CD14-positive monocyte (primary cell): ENCODE results near the gene HMGXB4. TPM values are rescaled to one million over a fixed set of nuclear protein-coding genes. Genes with fewer than 3 reads are reported as not detected.

Experiments
- DNase-seq, 3 donors: peaks; one replicate each; pipeline ENCODE4 v3.0.0-alpha.2; 2011 to 2022
- H2AFZ ChIP-seq: 2 replicates; pipeline ENCODE4 v1.6.0; 2012; ENCODE audit warnings: mild to moderate bottlenecking, low read depth, low read length, inconsistent platforms; ENCODE audit not compliant: insufficient read depth, poor library complexity, severe bottlenecking
- H3K27ac ChIP-seq, 2 donors: 1 replicate in 1 of 2; 2 replicates in 1 of 2; pipeline ENCODE4 v1.5.1; 2012 to 2013; ENCODE audit warnings: low read length in 2 of 2, control low read depth in 1 of 2, inconsistent platforms in 1 of 2, low read depth in 1 of 2, mild to moderate bottlenecking in 1 of 2
- H3K27me3 ChIP-seq, 2 donors: one replicate each; pipeline versions ENCODE4 v1.6.0 to v1.6.1; 2011 to 2013; ENCODE audit warnings: low read length in 2 of 2; ENCODE audit not compliant: control insufficient read depth in 2 of 2, insufficient read depth in 2 of 2
- H3K36me3 ChIP-seq, 2 donors: replicated peaks in 1 of 2; 1 replicate in 1 of 2; 2 replicates in 1 of 2; pipeline versions ENCODE4 v1.5.1 to v1.6.1; 2012 to 2013; ENCODE audit warnings: low read length in 2 of 2, control low read depth in 1 of 2, inconsistent platforms in 1 of 2, mild to moderate bottlenecking in 1 of 2; ENCODE audit not compliant: insufficient read depth in 2 of 2, control insufficient read depth in 1 of 2
- H3K4me1 ChIP-seq, 2 donors: 1 replicate in 1 of 2; 2 replicates in 1 of 2; pipeline versions ENCODE4 v1.5.1 to v1.6.1; 2012 to 2013; ENCODE audit warnings: low read length in 2 of 2, control low read depth in 1 of 2, inconsistent platforms in 1 of 2, mild to moderate bottlenecking in 1 of 2, moderate library complexity in 1 of 2; ENCODE audit not compliant: insufficient read depth in 2 of 2, control insufficient read depth in 1 of 2
- H3K4me2 ChIP-seq: replicated peaks from 2 replicates; pipeline ENCODE3; 2012; ENCODE audit warnings: low read length, moderate library complexity, mild to moderate bottlenecking; ENCODE audit not compliant: poor library complexity, severe bottlenecking; ENCODE audit errors: extremely low read depth
- H3K4me3 ChIP-seq, 3 experiments: fragments of 200-600 bp in 1 of 3; sonication (generic) in 1 of 3; replicated peaks in 1 of 3; 1 replicate in 2 of 3; 2 replicates in 1 of 3; pipeline ENCODE4 v1.5.1; 2011 to 2013; ENCODE audit warnings: low read length in 3 of 3, mild to moderate bottlenecking in 3 of 3, control low read depth in 2 of 3, low read depth in 2 of 3, inconsistent platforms in 1 of 3, moderate library complexity in 1 of 3
- H3K79me2 ChIP-seq: 2 replicates; pipeline ENCODE4 v1.6.0; 2012; ENCODE audit warnings: mild to moderate bottlenecking, control low read depth, inconsistent platforms, low read length, moderate library complexity; ENCODE audit not compliant: insufficient read depth
- H3K9ac ChIP-seq: 2 replicates; pipeline ENCODE4 v1.6.0; 2017; ENCODE audit warnings: low read length, mild to moderate bottlenecking; ENCODE audit not compliant: insufficient read depth, poor library complexity, severe bottlenecking
- H3K9me3 ChIP-seq, 2 donors: replicated peaks in 1 of 2; 1 replicate in 1 of 2; 2 replicates in 1 of 2; pipeline versions ENCODE4 v1.5.1 to v1.6.1; 2012 to 2013; ENCODE audit warnings: low read length in 2 of 2, control low read depth in 1 of 2; ENCODE audit not compliant: control insufficient read depth in 1 of 2, insufficient read depth in 1 of 2
- H4K20me1 ChIP-seq: 2 replicates; pipeline ENCODE4 v1.6.0; 2012; ENCODE audit warnings: mild to moderate bottlenecking, low read length, control low read depth, moderate library complexity; ENCODE audit not compliant: insufficient read depth
- H3K27ac Mint-ChIP-seq, 7 donors: one replicate each; pipeline ENCODE4 v1.8.0; 2020; ENCODE audit warnings: mild to moderate bottlenecking in 7 of 7, mixed read lengths in 7 of 7, moderate library complexity in 6 of 7, inconsistent platforms in 2 of 7
- H3K27me3 Mint-ChIP-seq, 3 donors: one replicate each; pipeline ENCODE4 v1.8.0; 2021 to 2022; ENCODE audit warnings: low read depth in 3 of 3, mild to moderate bottlenecking in 3 of 3, mixed read lengths in 3 of 3, moderate library complexity in 3 of 3, inconsistent platforms in 1 of 3
- H3K36me3 Mint-ChIP-seq, 2 donors: one replicate each; pipeline ENCODE4 v1.8.0; 2020; ENCODE audit warnings: mixed read lengths in 2 of 2, inconsistent platforms in 1 of 2, mild to moderate bottlenecking in 1 of 2
- H3K4me1 Mint-ChIP-seq: one replicate; pipeline ENCODE4 v1.8.0; 2020; ENCODE audit warnings: mild to moderate bottlenecking, mixed read lengths
- H3K4me3 Mint-ChIP-seq, 2 donors: one replicate each; pipeline ENCODE4 v1.8.0; 2020; ENCODE audit warnings: mild to moderate bottlenecking in 2 of 2, mixed read lengths in 2 of 2, moderate library complexity in 1 of 2
- H3K9me3 Mint-ChIP-seq, 7 donors: one replicate each; pipeline ENCODE4 v1.8.0; 2020 to 2022; ENCODE audit warnings: mixed read lengths in 7 of 7, mild to moderate bottlenecking in 6 of 7, moderate library complexity in 6 of 7, inconsistent platforms in 2 of 7
- CTCF ChIP-seq: fragments of 200-600 bp; IDR thresholded peaks from one replicate; pipeline ENCODE4 v1.8.0; 2022; ENCODE audit warnings: antibody characterized with exemption, mild to moderate bottlenecking
- WGBS: methylation state at CpG from one replicate; pipeline ENCODE4 v1.1.5; 2013; ENCODE audit warnings: missing lambda C conversion rate; ENCODE audit not compliant: insufficient coverage; 5-methylcytosine and 5-hydroxymethylcytosine counted together
- intact Hi-C, 2 donors: fragments of 100-400 bp; cut with micrococcal nuclease; formaldehyde crosslinking; loops; one replicate each; pipeline versions ENCODE4 v1.15.0 to v1.15.1; 2023
- polyA plus RNA-seq, 3 donors: library from polyadenylated mRNA; depleted of rRNA in 1 of 3; unstranded in 2 of 3; stranded (reverse) in 1 of 3; fragments of 300-500 nt in 2 of 3; fragments of >200 nt in 1 of 3; fragmentation: Illumina TruSeq in 2 of 3; gene quantifications; 1 replicate in 2 of 3; 2 replicates in 1 of 3; pipeline ENCODE4 v1.2.3, GENCODE V29; 2012 to 2021

HMGXB4 gene
- polyA plus RNA-seq, 3 donors = 6.3 to 11.4 (median 8.1) TPM

GRCh38 chr22:35275580-35275979 lies 18.3 kb downstream of the HMGXB4 start:
- Mint-ChIP-seq H3K27me3 (peaks cover 0 to 2% (median 0%) of the 10 kb centered on the region in 3 donors), H3K36me3 (peaks cover 63 to 82% of the 10 kb centered on the region in 2 donors), H3K27ac (peak overlapping the region in 1 of 7 donors; percentile 4), H3K4me3 (no peak overlapping the region), H3K9me3 (no peaks in the 10 kb centered on the region), H3K4me1 (no peaks in the 10 kb centered on the region)
- no peak for TF ChIP-seq CTCF
- Histone ChIP-seq H3K4me2 (no peak overlapping the region), H2AFZ (no peak overlapping the region), H3K4me3 (no peak overlapping the region), H3K27me3 (no peaks in the 10 kb centered on the region), H3K36me3 (peaks cover 29 to 89% of the 10 kb centered on the region in 2 donors), H3K9me3 (no peaks in the 10 kb centered on the region), H3K79me2 (peaks cover 31% of the 10 kb centered on the region), H3K4me1 (no peaks in the 10 kb centered on the region), H3K27ac (no peak overlapping the region), H4K20me1 (peaks cover 4% of the 10 kb centered on the region), H3K9ac (no peak overlapping the region)
- intact Hi-C loops = no loop called here
- DNase-seq = no peak
- no CpG with 5 or more reads among the region's 1 CpG for WGBS

GRCh38 chr22:35276019-35276418 lies 18.7 kb downstream of the HMGXB4 start:
- Mint-ChIP-seq H3K36me3 (peaks cover 63 to 79% of the 10 kb centered on the region in 2 donors), H3K4me1 (no peaks in the 10 kb centered on the region), H3K27me3 (peaks cover 0 to 2% (median 0%) of the 10 kb centered on the region in 3 donors), H3K9me3 (no peaks in the 10 kb centered on the region), H3K27ac (no peak overlapping the region), H3K4me3 (no peak overlapping the region)
- H3K79me2 ChIP-seq = peaks cover 34% of the 10 kb centered on the region
- no peaks in the 10 kb centered on the region for H3K4me1 ChIP-seq
- TF ChIP-seq CTCF = no peak
- H3K4me3 ChIP-seq = no peak overlapping the region
- intact Hi-C loops = no loop called here
- H3K9me3 ChIP-seq = no peaks in the 10 kb centered on the region
- peaks cover 7% of the 10 kb centered on the region for H4K20me1 ChIP-seq
- 93% methylated on average over 2 of the region's 4 CpGs for WGBS
- no peak overlapping the region for H3K4me2 ChIP-seq
- H2AFZ ChIP-seq = no peak overlapping the region
- peaks cover 25 to 87% of the 10 kb centered on the region in 2 donors for H3K36me3 ChIP-seq
- no peak overlapping the region for H3K9ac ChIP-seq
- H3K27me3 ChIP-seq = no peaks in the 10 kb centered on the region
- no peak overlapping the region for H3K27ac ChIP-seq
- no peak for DNase-seq
